Muscle layer of duodenum (tissue), 2 donors: ENCODE measurements around the gene LLGL1.

Experiments
- H3K27ac ChIP-seq: one replicate; pipeline ENCODE4 v1.7.0; 2013; ENCODE audit warnings: mild to moderate bottlenecking, low read length
- H3K27me3 ChIP-seq: one replicate; pipeline ENCODE4 v1.7.0; 2013; ENCODE audit warnings: low read depth, mild to moderate bottlenecking, control low read depth, low read length
- H3K36me3 ChIP-seq, 2 donors: one replicate each; pipeline ENCODE4 v1.7.0; 2013; ENCODE audit warnings: low read length in 2 of 2, control low read depth in 1 of 2, mild to moderate bottlenecking in 1 of 2; ENCODE audit not compliant: insufficient read depth in 2 of 2, control insufficient read depth in 1 of 2
- H3K4me1 ChIP-seq, 2 donors: one replicate each; pipeline ENCODE4 v1.7.0; 2013; ENCODE audit warnings: low read length in 2 of 2, mild to moderate bottlenecking in 2 of 2, control low read depth in 1 of 2, moderate library complexity in 1 of 2; ENCODE audit not compliant: insufficient read depth in 2 of 2, control insufficient read depth in 1 of 2
- H3K4me3 ChIP-seq, 2 donors: one replicate each; pipeline ENCODE4 v1.7.0; 2013; ENCODE audit warnings: low read length in 2 of 2, low read depth in 1 of 2, mild to moderate bottlenecking in 1 of 2
- H3K9me3 ChIP-seq, 2 donors: one replicate each; pipeline ENCODE4 v1.7.0; 2013; ENCODE audit warnings: low read length in 2 of 2, control low read depth in 1 of 2, mild to moderate bottlenecking in 1 of 2; ENCODE audit not compliant: control insufficient read depth in 1 of 2
- donor health status: healthy.

The LLGL1 gene

DNA sequence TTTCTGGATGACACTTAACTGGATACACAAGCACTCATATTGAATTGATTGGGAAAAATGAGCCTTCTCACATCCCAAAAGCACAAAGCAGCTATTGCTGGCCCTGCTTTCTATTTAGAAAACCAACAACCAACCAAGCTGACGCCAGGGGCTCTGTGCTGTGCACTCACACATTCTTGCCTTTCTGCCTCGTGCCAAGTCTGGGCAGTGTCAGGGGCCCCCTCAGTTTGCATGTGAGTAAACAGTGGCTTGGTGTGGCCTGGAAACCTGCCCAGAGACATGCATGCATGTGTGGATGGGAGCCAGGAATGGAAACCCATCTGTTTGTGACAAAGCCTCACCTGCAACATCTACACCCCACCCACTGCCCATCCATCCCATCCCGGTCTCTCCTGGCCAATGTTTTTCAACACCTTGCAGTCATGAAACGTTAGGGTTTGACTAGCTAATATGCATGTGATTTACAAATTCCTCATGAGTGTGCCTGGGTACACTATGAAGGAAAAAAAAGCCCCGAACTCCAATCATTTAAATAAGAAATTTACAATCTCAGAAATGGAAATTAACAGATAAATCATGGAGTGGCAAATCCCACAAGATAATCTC lies 55.4 kb downstream of the LLGL1 start:
- Histone ChIP-seq H3K4me1 (no peaks in the 10 kb centered on the region), H3K27me3 (no peaks in the 10 kb centered on the region), H3K27ac (no peak overlapping the region), H3K9me3 (no peaks in the 10 kb centered on the region), H3K4me3 (no peak overlapping the region), H3K36me3 (peaks cover 65 to 78% of the 10 kb centered on the region in 2 donors)

- Histone ChIP-seq H3K4me3 (no peak overlapping the region), H3K36me3 (peaks cover 57 to 71% of the 10 kb centered on the region in 2 donors), H3K27me3 (no peaks in the 10 kb centered on the region), H3K4me1 (no peaks in the 10 kb centered on the region), H3K27ac (no peak overlapping the region), H3K9me3 (no peaks in the 10 kb centered on the region)
Observed at GRCh38 chr17:18281788-18282187, 56.4 kb downstream of the LLGL1 start.

DNA sequence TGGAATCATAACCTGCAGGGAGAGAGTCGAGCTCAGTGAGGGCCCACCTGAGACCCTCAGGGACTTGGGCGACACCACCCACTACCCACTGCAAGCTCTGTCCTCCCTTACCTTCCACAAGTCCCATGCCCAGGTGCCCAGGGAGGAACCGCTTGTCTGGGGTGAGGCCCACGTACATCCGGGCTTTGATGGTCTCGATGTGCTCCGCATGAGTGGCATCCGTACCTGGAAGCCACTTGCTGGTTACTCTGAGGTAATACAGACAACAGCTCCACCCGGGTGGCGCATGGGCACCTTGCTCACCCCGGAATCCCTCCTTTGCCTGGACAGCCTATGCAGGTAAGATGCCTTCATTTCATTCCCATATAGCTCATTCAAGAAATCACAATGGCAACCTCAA lies 59.9 kb downstream of the LLGL1 start:
- H3K9me3 ChIP-seq: no peaks in the 10 kb centered on the region
- no peak overlapping the region for H3K27ac ChIP-seq
- H3K36me3 ChIP-seq: peaks cover 50 to 79% of the 10 kb centered on the region in 2 donors
- no peak overlapping the region for H3K4me3 ChIP-seq
- no peaks in the 10 kb centered on the region for H3K27me3 ChIP-seq
- no peaks in the 10 kb centered on the region for H3K4me1 ChIP-seq

GRCh38 chr17:18291718-18292540 lies 66.5 kb downstream of the LLGL1 start:
- Histone ChIP-seq H3K4me1 (no peaks in the 10 kb centered on the region), H3K4me3 (no peak overlapping the region), H3K9me3 (no peaks in the 10 kb centered on the region), H3K27ac (no peak overlapping the region), H3K36me3 (peaks cover 32 to 62% of the 10 kb centered on the region in 2 donors), H3K27me3 (no peaks in the 10 kb centered on the region)
